AG09319 (cell line): ENCODE measurements around the gene TMED1.

Experiments used
- DNase-seq: peaks from one replicate; pipeline ENCODE4 v3.0.0-alpha.2; 2010; ENCODE audit warnings: low read depth; ENCODE audit errors: extremely low read depth
- TF ChIP-seq, protein P1 (sequence below): IDR thresholded peaks from 2 replicates; pipeline ENCODE4 v1.5.1; 2011; ENCODE audit warnings: low read depth, mild to moderate bottlenecking, inconsistent platforms, low read length, moderate library complexity

TMED1 gene

DNA sequence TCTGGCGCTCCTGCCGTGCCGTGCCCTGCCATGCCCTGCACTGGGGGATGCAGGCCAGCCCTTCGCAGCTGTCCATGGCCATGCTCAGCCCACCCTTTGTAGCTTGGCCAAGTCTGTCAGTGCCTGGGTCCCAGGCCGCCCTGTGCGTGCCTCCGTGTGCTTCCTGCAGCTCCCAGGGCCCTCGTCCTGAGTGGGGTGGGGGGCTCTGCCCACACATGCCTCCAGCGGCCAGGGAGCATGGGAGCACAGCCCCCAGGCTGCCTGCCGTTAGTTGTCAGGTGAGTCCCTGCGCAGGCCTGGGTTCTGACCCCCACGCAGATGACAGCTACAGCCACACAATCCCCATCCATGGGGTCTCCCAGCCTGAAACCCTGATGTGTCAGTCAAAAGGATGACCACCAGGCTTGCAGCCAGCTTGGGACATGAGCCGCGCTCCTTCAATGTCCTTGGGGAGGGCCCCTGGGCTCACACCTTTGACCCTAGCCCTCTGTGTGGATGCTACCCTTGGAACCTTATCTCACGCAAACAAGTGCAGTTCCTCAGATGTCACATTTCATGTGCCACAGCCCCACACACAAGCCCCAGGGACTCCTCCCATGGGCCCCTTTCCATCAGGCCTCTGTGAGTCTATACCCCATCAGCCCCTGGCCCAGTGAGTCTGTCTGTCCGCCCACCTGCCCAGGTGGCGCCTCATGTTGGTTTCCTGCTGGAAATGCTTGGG lies 24.5 kb downstream of the TMED1 start:
- TF ChIP-seq, protein P1, sequence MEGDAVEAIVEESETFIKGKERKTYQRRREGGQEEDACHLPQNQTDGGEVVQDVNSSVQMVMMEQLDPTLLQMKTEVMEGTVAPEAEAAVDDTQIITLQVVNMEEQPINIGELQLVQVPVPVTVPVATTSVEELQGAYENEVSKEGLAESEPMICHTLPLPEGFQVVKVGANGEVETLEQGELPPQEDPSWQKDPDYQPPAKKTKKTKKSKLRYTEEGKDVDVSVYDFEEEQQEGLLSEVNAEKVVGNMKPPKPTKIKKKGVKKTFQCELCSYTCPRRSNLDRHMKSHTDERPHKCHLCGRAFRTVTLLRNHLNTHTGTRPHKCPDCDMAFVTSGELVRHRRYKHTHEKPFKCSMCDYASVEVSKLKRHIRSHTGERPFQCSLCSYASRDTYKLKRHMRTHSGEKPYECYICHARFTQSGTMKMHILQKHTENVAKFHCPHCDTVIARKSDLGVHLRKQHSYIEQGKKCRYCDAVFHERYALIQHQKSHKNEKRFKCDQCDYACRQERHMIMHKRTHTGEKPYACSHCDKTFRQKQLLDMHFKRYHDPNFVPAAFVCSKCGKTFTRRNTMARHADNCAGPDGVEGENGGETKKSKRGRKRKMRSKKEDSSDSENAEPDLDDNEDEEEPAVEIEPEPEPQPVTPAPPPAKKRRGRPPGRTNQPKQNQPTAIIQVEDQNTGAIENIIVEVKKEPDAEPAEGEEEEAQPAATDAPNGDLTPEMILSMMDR: no peak
- no peak for DNase-seq

GRCh38 chr19:10809651-10810285 lies 26.2 kb downstream of the TMED1 start:
- TF ChIP-seq, protein P1: no peak
- no peak for DNase-seq

- DNase-seq: no peak
- TF ChIP-seq, protein P1: no peak
These were observed 26.9 kb downstream of the TMED1 start for GRCh38 chr19:10808937-10809649.

GRCh38 chr19:10805758-10806247 lies 30.2 kb downstream of the TMED1 start:
- TF ChIP-seq, protein P1: no peak
- DNase-seq: no peak

DNA sequence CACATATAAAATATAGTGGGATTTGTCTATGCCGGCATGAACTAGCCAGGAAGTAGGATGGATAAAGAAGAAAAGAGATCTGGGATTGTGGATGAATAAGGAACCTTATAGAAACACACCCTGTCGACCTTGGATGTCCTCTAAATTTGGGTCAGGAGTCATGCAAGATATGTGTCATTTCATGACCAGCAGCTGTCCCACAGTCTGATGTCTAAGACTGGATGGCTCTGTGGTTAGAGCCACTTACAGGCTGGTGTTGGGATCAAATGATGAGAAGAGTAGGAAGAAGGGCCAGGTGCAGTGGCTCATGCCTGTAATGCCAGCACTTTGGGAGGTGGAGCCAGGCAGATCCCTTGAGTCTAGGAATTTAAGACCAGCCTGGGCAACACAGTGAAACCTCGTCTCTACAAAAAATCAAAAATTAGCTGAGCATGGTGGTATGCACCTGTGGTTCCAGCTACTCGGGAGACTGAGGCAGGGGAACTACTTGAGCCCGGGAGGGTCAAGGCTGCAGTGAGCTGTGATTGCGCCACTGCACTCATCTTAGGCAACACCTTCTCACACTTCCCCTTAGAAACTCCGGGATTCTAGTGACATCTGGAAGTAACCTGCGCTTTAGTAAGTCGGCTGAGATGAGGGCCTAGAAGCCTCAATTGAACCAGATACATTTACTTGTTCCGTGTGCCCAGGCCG lies 30.8 kb downstream of the TMED1 start:
- no peak for DNase-seq
- TF ChIP-seq, protein P1: no peak

DNA sequence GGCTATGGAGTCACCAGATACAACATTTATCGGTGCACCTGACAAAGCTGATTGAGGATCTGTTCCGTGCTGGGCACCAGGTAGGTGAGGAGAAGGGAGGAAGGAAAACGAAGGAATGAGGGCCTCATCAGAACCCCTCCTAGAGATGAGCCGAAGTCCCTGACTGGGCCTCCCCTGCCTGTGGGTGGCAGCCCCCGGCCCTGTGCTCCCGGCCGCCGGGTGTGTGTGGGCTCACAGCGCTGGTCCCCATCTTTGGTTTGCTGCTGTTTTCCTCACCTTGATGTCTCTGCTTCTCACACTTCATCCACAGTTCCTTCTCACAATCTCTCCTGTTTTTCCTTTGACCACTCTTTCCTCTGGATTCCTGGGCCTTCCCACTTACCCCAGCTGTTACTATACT lies 32.8 kb downstream of the TMED1 start:
- no peak for DNase-seq
- TF ChIP-seq, protein P1: no peak
